HG03175 (cell line): ENCODE data around the gene RANBP6.
"Not testable (repeated sequence)": the region's sequence is repeated elsewhere in the genome, so short reads cannot be mapped to it uniquely, and the experiment has no call there.

Experiments
- ATAC-seq: cut with Tn5 transposase; IDR thresholded peaks from one replicate; pipeline ENCODE4 v1.9.1; 2021; ENCODE audit warnings: mild to moderate bottlenecking, moderate library complexity; ENCODE audit not compliant: unreplicated experiment

RANBP6 gene

DNA sequence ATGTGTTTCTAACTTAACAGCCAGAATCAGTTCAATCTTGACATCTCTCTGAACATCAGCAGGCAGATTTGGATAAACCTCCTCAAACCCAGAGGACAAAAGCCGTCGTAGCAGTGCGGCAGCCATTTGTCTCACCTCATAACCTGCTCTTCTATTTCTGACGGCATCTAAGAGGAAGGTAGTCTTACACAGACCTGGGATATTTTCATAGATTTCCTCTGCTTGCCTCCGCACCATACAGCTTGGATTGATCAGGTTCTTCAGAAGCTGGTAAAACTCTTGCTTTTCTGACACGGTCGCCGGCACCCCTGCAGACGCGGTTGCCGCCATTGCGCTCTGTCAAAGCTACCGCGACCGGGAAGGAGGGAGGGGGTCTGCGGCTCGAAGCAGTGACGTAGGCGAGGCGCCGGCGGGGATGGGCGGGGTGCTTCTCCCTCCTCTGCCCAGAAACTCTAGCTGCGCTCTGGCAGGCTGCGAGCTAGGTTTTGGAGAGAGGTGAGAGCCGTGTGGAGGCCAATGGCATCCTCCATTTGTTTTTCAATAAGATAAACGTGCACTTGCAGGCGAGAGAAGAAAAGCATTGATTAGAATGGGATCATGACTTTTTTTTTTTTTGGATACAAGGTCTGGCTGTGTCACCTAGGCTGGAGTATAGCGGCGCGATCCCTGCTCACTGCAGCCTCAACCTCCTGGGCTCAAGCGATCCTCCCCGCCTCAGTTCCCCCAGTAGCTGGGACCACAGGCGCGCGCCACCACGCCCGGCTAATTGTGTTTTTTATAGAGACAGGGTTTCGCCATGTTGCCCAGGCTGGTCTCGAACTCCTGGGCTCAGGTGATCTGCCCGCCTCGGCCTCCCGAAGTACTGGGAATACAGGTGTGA is at the start of gene RANBP6:
RANBP6 (minus strand) TSS at position 347 of the 880 bp plus-strand sequence; CDS start at position 330, 17 bp downstream.
- peak; percentile 99 for ATAC-seq

DNA sequence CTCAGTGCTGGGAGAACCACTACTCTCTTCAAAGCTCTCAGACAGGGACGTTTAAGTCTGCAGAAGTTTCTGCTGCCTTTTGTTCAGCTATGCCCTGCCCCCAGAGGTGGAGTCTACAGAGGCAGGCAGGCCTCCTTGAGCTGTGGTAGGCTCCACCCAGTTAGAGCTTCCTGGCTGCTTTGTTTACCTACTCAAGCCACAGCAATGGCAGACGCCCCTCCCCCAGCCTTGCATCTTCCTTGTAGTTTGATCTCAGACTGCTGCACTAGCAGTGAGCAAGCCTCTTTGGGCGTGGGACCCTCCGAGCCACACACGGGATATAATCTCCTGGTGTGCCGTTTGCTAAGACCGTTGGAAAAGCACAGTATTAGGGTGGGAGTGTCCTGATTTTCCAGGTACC is 47.7 kb upstream of the RANBP6 start:
- ATAC-seq, result not testable (repeated sequence)

DNA sequence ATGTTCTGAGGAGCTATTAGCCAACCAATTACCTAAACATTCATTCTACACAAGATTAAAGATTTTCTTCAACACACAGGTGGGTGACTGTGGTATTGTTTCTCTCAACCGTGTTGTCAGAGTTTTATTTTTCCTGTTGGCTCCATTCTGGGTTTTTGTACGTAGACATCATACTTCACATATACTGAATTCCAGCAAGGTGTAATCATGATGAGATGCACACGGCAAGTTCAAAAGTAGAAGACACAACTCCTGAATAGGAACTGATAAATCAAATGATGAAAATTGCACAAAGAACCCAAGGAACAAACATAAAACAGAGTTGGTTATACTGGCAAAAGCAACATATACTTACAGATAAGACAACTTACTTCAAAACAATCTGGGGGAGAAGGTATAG is 40.2 kb upstream of the RANBP6 start:
- ATAC-seq, result no peak

DNA sequence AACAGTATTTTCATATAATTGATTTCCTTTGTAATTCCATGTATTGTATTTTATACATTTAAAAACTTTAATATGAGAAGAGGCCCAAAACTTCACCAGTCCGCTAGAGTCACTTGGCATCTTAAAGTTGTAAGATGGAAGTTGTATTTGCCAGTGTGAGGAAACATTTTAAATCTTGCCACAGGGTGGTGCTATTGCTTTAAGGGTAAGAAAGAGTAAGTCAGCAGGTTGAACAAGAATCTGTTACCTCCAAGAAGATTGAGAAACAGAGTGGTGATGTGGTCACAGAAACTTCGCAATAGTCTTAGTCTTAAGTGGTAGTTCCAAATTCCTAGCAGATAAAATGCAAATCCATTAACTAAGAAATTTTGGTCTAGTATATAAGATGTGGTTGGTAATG is 39.8 kb upstream of the RANBP6 start:
- ATAC-seq, result peak; percentile 67

DNA sequence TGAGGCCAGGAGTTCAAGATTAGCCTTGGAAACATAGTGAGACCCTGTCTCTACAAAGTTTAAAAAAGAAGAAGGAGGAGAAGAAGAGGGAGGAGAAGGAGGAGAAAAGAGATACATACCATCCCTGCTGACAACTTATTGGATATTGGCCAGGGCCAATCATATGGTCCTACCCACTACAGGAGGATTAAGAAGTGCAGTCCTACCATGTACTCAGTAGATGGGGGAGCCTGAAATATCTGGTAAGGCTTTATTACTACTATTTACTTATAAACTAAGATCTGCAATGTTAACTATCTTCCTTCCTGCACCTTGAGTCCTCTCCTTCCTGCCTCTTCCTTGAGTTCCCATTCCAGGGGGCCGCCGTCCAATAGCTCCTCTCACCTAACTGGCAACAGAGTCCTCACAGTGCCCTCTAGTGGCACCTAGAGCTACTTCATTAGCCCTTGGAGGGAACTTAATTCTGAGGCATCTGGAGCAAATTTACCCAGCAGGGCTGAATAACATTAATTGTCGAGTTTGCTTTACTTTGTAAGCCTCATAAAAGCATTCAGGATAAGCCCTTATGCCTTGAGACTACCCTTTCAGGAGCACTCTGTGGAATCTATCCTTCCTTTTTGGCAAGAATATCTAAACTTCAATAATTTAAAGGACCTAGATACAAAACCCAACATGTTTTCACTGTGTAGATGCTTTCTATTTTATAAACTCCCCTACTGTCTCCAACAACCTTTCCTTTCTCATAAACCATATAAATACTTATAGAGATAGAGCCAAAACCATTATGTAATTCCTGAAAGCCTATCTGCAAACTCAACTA is 39.1 kb upstream of the RANBP6 start:
- ATAC-seq, result peak; percentile 52

DNA sequence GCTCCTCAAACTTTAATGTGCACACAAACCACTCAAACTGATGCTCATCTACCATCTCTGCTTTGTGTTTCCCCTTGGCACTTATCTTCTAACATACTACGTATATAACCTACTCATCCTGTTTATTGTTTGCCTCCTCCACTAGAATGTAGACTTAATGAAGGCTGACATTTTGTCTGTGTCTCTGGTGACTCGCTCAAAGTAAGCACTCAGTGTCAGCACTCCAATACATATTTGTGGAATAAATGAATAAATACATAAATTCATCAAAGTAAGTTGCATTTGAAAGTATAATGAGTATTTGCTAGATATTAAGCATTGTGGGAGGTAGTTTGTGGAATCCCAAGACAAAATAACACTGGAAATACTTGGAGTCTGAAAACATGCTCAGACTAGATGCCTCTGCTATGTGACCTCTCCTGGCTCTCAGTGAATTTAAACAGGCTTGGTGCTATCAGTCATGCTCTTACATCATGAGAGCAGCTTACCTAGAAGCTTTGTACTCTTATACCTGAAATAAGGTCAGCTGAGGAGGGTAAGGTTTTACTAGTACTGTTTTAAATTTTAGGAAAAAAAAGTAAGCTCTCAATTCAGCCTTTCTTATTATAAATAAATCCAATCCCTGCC is 37.0 kb upstream of the RANBP6 start:
- ATAC-seq, result no peak

DNA sequence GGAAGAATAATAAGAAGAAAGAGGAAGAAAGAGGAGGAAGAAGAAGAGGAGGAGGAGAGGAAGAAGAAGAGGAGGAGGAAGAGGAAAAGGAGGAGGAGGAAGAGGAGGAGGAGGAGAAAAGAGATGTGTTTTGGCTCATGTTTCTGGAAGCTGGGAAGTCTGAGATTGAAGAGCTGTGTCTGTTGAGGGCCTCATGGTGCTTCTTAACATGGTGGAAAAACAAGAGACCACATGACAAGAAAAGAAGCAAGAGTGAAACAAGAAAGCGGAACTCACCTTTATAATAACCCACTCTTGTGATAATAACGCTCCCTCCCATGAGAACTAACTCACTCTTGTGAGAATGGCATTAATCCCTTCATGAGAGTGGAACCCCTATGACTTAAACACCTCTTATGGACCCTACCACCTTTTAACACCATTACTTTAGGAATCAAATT is 36.1 kb upstream of the RANBP6 start:
- peak; percentile 55 for ATAC-seq

DNA sequence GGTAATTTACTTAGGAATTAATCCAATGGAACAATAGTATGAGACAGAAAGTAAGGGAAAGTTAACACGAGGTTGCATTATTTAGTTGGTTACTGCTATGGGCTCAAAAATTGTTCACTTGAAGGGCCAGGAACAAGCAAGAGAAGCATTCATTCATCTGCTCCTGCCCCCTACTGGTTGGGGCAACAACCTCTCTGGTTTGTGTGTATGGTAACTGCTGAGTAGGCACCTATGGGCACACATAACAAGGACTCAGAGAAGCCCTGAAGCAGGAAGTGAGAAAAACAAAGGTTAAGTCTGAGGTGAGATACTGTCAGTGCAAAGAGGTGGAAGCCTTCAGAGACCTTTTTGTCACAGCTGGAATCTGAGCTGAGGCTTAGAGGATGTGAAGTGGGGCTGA is 34.4 kb upstream of the RANBP6 start:
- ATAC-seq, result peak; percentile 64

DNA sequence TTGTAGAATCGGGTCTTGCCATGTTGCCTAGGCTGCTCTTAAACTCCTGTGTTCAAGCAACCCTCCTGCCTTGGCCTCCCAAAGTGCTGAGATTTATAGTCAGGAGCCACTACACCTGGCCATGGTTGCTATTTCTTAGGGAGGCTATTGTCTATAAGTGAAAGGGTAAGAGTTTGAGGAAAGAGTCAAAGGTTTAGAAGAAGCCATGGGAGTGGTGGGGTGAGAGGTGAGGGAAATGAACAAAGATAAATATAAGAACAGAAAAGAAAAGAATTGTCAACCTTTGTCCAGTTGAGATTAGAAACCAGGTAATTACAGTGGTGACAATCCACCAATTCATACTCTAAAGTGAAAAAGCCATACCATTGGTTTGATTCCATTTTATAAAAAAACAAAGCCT is 32.6 kb upstream of the RANBP6 start:
- ATAC-seq, result no peak

DNA sequence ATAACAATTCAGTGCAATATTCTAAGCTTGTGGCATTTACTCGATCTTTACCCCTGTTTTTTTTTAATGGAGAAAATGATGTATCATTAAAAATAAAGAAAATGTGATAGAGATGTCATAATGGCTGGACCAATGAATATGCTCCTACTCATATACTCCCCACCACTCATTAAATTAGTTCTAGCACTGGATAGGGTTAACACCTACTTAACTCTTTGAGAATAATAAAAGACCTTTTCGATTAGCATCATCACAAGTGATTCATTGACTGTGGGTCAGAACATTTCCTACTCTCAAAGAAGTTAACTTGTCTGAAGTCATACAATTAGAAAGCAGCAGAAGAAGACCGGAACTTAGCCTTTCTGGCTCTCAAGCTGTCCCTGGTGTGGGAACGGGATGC is 31.6 kb upstream of the RANBP6 start:
- no peak for ATAC-seq

DNA sequence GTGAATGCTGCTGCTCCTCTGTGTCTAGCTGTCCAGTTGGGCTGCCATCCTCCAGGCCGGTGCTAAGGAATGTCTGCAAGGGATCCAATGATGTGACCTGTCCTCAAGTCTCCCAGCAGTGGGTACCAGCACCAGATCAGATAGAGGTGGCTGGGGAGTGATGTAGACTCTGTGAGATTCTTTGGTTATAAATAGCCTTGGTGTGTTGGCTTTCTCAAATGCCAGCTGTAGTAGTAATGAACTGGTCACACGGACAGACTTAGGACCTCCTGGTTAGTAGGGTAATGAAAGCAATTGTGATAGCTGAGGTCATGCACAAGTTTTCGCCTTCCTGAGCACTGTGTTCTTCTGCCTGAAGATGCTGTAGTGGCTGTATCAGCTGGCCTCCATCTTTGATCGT is 29.9 kb upstream of the RANBP6 start:
- ATAC-seq, result no peak

DNA sequence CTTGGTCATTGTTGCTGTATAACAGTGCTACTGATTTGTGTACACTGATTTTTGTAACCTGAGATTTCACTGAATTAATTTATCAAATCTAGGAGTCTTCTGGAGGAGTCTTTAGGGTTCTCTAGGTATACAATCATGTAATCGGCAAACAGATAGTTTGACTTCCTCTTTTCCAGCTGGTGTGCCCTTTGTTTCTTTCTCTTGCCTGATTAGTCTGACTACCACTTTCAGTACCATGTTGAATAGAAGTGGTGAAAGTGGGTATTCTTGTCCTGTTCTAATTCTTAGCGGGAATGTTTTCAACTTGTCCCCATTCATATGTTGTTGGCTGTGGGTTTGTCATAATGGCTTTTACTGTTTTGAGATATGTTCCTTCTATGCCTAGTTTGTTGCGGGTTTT is 24.7 kb upstream of the RANBP6 start:
- no peak for ATAC-seq

DNA sequence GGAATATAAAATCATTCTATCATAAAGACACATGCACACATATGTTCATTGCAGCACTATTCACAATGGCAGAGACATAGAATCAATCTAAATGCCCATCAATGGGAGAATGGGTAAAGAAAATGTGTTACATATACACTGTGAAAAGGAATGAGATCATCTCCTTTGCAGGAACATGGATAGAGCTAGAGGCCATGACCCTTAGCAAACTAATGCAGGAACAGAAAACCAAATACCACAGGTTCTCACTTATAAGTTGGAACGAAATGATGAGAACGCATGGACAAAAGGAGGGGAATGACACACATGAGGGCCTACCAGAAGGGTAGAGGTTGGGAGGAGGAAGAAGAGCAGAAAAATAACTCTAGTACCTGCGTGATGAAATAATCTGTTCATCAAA is 21.0 kb upstream of the RANBP6 start:
- no peak for ATAC-seq

DNA sequence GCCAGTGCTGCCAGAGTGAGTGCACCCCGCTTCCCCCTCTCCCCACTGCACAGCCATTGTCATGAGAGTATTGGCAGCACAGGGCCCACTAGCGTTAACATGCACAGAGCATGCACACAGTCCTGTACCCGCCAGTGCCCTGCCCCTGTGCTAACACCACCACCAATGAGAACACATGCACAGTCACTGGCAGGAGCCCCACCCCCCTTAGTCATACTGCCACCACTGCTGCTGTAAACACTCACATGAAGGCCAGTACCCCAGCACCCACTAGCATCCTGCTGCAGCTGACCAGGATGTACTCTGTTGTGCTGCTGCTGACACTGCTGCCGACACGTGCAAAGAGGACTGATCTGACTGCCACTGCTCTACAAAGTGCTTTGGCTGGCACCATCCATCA is 19.5 kb upstream of the RANBP6 start:
- no peak for ATAC-seq

DNA sequence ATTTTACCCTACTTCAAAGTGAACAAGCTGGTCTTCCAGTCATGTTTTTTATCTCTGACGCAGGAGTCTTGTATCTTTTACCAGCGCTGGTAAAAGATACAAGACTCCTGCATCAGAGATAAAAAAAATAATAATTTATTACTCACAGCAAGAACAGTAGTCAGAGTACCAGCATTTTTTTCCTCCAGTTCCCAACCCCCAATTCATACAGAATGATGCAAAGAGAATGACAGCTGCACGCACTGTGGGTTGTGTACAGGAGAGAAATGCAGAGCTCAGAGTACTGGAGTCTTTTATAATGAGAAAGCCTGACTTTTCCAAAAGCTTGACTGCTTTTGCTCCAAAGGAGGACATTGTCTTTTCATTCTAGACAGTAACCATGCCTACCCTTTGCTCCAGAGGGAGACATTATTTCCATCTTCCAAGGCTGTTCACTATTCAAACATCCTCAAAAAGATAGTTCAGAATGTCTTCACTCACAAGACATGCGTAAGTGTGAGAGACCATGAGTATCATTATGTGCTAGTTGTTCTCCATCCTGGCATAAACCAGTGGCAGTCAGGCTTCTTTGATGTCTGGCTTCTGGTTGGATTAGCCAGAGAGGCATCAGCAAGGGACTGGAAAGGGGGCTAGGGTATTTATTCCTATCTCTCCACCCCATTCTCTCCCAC is 14.3 kb upstream of the RANBP6 start:
- no peak for ATAC-seq

DNA sequence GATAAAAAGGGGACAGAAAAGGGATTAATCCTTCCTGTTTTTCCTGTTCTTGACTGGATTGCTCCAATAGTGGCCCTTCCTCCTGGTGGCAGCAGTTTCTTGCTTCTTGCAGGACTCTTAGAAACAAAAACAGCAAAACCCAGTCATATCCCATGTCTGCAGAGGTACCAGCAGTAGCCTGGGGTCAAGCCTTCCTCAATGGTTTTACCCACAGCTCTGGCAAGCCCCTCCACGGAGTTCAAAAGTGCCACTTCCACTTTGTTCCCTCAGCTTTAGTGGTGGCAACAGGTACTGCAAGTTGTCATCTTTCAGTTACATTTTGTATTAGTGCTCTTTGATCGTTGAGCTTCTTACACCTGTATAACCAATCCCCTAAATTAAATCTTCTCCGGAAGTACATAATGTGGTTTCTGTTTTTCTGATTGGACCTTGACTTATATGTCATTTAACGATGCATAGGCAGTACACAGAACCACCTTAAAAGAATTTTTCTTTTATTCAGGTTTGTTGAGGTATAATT is 8.7 kb upstream of the RANBP6 start:
- peak; percentile 75 for ATAC-seq

DNA sequence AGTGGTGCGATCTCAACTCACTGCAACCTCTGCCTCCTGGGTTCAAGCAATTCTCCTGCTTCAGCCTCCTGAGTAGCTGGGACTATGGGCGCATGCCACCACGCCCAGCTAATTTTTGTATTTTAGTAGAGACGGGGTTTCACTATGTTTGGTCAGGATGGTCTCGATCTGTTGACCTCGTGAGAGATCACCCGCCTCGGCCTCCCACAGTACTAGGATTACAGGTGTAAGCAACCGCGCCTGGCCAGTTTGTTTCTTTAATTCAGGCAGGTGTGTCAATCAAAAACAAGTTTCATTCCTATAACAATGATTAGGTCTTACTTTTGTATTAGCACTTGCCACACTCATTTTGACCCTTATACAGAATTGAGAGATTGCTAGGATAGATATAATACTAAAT is 1.6 kb upstream of the RANBP6 start:
- not testable (repeated sequence) for ATAC-seq

DNA sequence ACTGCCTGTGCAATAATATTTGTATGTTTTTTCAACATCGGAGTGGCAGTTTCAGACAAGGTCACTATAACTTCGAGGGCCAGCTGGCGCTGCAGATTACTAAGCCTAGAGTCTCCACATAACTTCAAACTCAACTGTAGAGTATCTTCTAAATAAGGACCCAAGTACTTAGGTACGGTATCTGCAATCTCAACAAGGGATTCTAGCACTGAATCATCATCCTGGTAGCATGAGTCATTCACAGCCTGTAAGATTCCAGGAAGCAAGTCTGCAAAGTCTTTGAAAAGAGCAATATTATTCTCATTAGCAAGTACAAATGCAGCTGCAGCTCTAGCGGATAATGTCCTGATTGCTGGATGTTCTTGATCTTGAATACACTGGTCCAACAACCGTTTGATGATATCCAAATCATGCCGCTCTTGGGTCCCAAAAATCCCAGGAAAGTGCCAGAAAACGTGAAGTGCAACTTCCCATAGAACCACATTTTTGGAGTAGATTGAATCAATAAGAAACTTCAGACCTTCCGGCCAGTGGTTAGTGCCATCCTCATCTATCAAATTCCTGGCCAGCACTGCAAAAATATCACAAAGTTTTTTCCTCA is 654 bp downstream of the RANBP6 start:
- ATAC-seq, result no peak

DNA sequence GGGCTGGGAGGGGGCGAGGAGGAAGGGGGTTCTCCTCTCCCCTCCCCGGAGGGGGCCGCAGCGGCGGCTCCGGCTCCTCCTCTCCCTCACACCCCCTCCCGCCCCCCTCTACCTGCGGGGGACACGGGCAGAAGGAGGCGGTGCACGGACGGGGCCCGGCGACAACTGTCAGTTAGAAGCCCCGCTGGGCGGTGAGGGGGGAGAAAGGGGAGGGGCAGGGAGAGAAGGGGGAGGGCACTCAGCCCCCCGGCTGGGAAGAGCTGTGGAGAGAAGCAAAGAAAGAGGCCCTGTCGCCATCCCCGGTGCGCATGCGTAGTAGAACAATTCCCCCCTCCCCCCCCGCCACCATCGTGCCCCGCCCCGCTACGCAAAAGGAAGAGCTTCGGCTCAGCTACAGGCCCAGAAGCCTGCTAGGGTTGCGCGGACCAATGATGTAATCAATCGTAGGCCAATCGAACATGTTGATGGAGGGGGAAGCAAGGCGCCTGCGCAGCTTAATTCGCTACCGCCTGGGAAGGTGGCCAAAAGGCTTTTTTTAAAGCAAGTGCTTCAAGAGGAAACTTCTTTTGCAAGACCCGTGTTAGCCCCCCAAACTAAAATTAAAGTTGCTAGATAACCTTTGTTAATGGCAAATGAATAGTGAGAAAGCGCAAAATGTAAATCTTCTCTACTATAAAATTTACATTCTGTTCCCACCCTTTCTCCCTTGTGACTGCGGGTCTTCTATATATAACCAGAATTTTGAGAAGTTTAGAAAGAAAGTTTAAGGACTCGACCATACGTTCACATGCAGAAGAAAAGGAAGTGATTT is 7.0 kb downstream of the RANBP6 start:
- ATAC-seq, result peak; percentile 73
